MM.1S (cell line): ENCODE data around the gene SEM1.
A peak's percentile ranks its signal among the peaks of the same experiment; 100 is the strongest.

Experiments
- DNase-seq: peaks from one replicate; pipeline ENCODE4 v3.0.0-alpha.2; 2015
- H2AFZ ChIP-seq: fragments of 300-600 bp; sonication (generic); 2 replicates; pipeline ENCODE4 v1.6.0; 2016; ENCODE audit warnings: antibody characterized with exemption, low read length
- H3F3A ChIP-seq: fragments of 300-600 bp; sonication (generic); 2 replicates; pipeline ENCODE4 v1.6.1; 2016; ENCODE audit warnings: mild to moderate bottlenecking, antibody characterized with exemption, low read length, moderate library complexity, mixed read lengths; ENCODE audit not compliant: insufficient read depth
- H3K27ac ChIP-seq: fragments of 300-600 bp; sonication (generic); 2 replicates; pipeline ENCODE4 v1.5.1; 2016; ENCODE audit warnings: mild to moderate bottlenecking, low read length
- H3K27me3 ChIP-seq: fragments of 300-600 bp; sonication (generic); replicated peaks from 2 replicates; pipeline ENCODE4 v1.6.0; 2016; ENCODE audit warnings: low read length; ENCODE audit not compliant: insufficient read depth
- H3K36me3 ChIP-seq: fragments of 300-600 bp; sonication (generic); replicated peaks from 2 replicates; pipeline ENCODE4 v1.6.1; 2016; ENCODE audit warnings: mild to moderate bottlenecking, low read length, mixed read lengths; ENCODE audit not compliant: insufficient read depth
- H3K4me1 ChIP-seq: fragments of 300-600 bp; sonication (generic); 2 replicates; pipeline ENCODE4 v1.6.1; 2016; ENCODE audit warnings: low read length, mixed read lengths
- H3K4me2 ChIP-seq: fragments of 300-600 bp; sonication (generic); 2 replicates; pipeline ENCODE4 v1.6.0; 2016; ENCODE audit warnings: low read depth, low read length
- H3K4me3 ChIP-seq: fragments of 300-600 bp; sonication (generic); 2 replicates; pipeline ENCODE4 v1.5.1; 2016; ENCODE audit warnings: low read length, mixed read lengths
- H3K79me2 ChIP-seq: fragments of 300-600 bp; sonication (generic); 2 replicates; pipeline ENCODE4 v1.6.1; 2016; ENCODE audit warnings: mixed run types, low read length, mixed read lengths
- H3K9ac ChIP-seq: fragments of 300-600 bp; sonication (generic); 2 replicates; pipeline ENCODE4 v1.6.1; 2016; ENCODE audit warnings: low read length, mixed read lengths
- H3K9me2 ChIP-seq: fragments of 300-600 bp; sonication (generic); replicated peaks from 2 replicates; pipeline ENCODE4 v1.6.1; 2016; ENCODE audit warnings: mild to moderate bottlenecking, low read length, mixed read lengths; ENCODE audit not compliant: insufficient read depth
- H3K9me3 ChIP-seq: fragments of 300-600 bp; sonication (generic); replicated peaks from 2 replicates; pipeline ENCODE4 v1.6.1; 2016; ENCODE audit warnings: mild to moderate bottlenecking, low read length, mixed read lengths; ENCODE audit not compliant: insufficient read depth
- H4K20me1 ChIP-seq: fragments of 300-600 bp; sonication (generic); 2 replicates; pipeline ENCODE4 v1.6.1; 2016; ENCODE audit warnings: mild to moderate bottlenecking, low read length, moderate library complexity, mixed read lengths; ENCODE audit not compliant: insufficient read depth
- EZH2 ChIP-seq: fragments of 300-600 bp; sonication (generic); optimal IDR thresholded peaks from 2 replicates; pipeline ENCODE3; 2017; ENCODE audit warnings: low read depth, mild to moderate bottlenecking, antibody characterized with exemption, low read length, mixed read lengths
- EZH2phosphoT487 ChIP-seq: fragments of 300-600 bp; sonication (generic); IDR thresholded peaks from 2 replicates; pipeline ENCODE4 v1.6.1; 2018; ENCODE audit warnings: antibody characterized with exemption, low read length
- TF ChIP-seq, protein P1 (sequence below): fragments of 300-600 bp; sonication (generic); IDR thresholded peaks from 2 replicates; pipeline ENCODE4 v1.5.1; 2016; ENCODE audit warnings: antibody characterized with exemption, low read length, mixed read lengths

SEM1 gene

DNA sequence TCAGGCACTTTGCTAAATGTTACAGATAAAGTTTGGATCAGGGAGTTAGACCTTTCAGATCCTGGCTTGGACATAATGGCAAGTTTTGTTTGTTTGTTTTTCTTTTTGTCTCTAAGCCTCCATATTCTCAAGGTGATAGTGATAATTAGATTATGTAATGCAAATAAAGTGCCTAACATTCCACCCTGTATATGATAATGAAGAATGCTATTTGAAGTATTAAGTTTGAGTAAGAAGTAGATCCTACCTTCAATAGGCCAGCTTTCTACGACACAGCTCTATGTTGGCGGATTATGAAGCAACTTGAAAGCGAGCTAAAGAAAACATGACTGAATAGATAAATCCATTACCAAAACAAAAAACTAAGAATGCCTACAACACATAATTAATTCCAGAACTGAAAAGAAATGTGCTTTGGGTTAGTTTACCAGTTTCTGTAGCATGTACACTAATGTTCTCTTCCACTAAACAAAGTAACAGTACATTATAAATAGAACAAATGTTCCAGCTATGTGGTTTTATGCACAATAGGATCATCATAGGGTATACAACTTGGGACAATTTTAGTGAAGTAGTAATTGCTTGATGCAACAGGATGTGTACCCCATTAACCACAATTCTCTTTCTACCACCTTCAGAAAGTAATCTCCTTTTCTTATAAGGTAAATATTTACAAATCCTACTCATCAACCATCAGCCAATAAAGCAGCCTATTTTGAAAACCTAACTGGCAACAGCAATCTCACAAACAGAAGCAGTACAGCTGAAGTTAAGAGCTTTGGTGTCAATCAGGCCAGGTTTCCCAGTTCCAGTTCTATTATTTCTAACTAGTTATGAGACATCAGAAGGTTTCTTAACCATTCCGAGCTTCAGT, 1.5 kb downstream of the SEM1 start:
- no peaks in the 10 kb centered on the region for H3K27me3 ChIP-seq
- no peak for DNase-seq
- TF ChIP-seq EZH2phosphoT487 (no peak), EZH2 (no peak)
- TF ChIP-seq, protein P1, sequence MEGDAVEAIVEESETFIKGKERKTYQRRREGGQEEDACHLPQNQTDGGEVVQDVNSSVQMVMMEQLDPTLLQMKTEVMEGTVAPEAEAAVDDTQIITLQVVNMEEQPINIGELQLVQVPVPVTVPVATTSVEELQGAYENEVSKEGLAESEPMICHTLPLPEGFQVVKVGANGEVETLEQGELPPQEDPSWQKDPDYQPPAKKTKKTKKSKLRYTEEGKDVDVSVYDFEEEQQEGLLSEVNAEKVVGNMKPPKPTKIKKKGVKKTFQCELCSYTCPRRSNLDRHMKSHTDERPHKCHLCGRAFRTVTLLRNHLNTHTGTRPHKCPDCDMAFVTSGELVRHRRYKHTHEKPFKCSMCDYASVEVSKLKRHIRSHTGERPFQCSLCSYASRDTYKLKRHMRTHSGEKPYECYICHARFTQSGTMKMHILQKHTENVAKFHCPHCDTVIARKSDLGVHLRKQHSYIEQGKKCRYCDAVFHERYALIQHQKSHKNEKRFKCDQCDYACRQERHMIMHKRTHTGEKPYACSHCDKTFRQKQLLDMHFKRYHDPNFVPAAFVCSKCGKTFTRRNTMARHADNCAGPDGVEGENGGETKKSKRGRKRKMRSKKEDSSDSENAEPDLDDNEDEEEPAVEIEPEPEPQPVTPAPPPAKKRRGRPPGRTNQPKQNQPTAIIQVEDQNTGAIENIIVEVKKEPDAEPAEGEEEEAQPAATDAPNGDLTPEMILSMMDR = no peak
- H3F3A ChIP-seq = no peaks in the 10 kb centered on the region
- H4K20me1 ChIP-seq = peaks cover 6% of the 10 kb centered on the region
- no peaks in the 10 kb centered on the region; the same call in 1 of the 2 replicates for H3K36me3 ChIP-seq
- H3K4me3 ChIP-seq = peak overlapping the region; percentile 75
- H3K27ac ChIP-seq = no peak overlapping the region
- H3K4me2 ChIP-seq = peak overlapping the region; percentile 80
- peaks cover 64% of the 10 kb centered on the region for H3K79me2 ChIP-seq
- H3K4me1 ChIP-seq = peaks cover 9% of the 10 kb centered on the region
- no peaks in the 10 kb centered on the region for H3K9me3 ChIP-seq
- no peaks in the 10 kb centered on the region for H3K9me2 ChIP-seq
- no peak overlapping the region for H3K9ac ChIP-seq
- H2AFZ ChIP-seq = no peak overlapping the region

DNA sequence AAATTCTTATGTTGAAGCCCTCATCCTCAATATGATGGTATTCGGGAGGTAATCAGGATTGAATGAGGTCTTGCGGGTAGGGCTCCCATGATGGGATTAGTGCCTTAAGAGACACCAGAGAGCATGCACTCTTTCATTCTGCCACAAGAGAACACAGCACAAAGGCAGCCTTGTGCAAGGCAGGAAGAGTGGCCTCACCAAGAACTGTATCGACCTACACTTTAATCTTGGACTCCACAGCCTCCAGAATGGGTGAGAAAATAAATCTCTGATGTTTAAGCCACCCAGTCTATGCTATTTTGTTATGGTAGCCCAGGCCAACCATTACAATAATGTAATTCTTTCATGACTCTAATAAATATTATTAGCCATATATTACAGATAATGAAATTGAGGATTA, 8.4 kb downstream of the SEM1 start:
- Histone ChIP-seq H3K4me3 (no peak overlapping the region), H3F3A (no peaks in the 10 kb centered on the region), H3K9me2 (no peaks in the 10 kb centered on the region), H3K79me2 (peaks cover 99% of the 10 kb centered on the region), H3K4me2 (no peak overlapping the region), H3K27ac (no peak overlapping the region), H2AFZ (no peak overlapping the region), H3K9ac (no peak overlapping the region), H3K36me3 (no peaks in the 10 kb centered on the region), H4K20me1 (peaks cover 38% of the 10 kb centered on the region), H3K4me1 (no peaks in the 10 kb centered on the region), H3K9me3 (no peaks in the 10 kb centered on the region), H3K27me3 (no peaks in the 10 kb centered on the region)
- TF ChIP-seq EZH2phosphoT487 = no peak
- TF ChIP-seq, protein P1 = no peak
- no peak for TF ChIP-seq EZH2
- DNase-seq = no peak

DNA sequence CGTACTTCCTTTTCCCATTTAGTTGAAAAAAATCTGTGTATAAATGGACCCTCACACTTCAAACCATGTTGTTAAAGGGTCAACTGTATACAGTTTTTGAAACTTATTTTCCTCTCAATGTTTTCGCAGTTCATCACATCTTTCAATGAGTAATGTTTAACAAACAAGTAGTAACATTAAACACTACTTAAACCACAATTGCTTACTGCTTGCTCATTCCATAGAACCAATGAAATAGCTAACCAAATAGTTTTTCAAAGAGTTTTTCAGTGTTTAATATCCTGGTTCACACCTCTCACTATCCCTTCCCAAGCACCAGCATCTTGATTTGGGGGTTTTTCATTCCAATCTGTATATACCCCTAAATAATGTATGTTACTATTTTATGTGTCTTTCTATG, 9.1 kb downstream of the SEM1 start:
- Histone ChIP-seq H3K9me2 (no peaks in the 10 kb centered on the region), H3K9ac (no peak overlapping the region), H3K79me2 (peaks cover 99% of the 10 kb centered on the region), H3K4me1 (no peaks in the 10 kb centered on the region), H3K9me3 (no peaks in the 10 kb centered on the region), H2AFZ (no peak overlapping the region), H3K27me3 (no peaks in the 10 kb centered on the region), H3K4me2 (no peak overlapping the region), H3K4me3 (no peak overlapping the region), H4K20me1 (peaks cover 38% of the 10 kb centered on the region), H3F3A (no peaks in the 10 kb centered on the region), H3K36me3 (no peaks in the 10 kb centered on the region), H3K27ac (no peak overlapping the region)
- DNase-seq = no peak
- TF ChIP-seq EZH2phosphoT487 (no peak), EZH2 (no peak)
- TF ChIP-seq, protein P1 = no peak
